HG03095 (cell line): ENCODE measurements around the gene BRME1.
A peak's percentile ranks its signal among the peaks of the same experiment; 100 is the strongest.
"Not testable (repeated sequence)": the region's sequence is repeated elsewhere in the genome, so short reads cannot be mapped to it uniquely, and the experiment has no call there.

Experiments used
- ATAC-seq: cut with Tn5 transposase; IDR thresholded peaks from one replicate; pipeline ENCODE4 v1.9.1; 2021; ENCODE audit warnings: moderate library complexity; ENCODE audit not compliant: unreplicated experiment

The BRME1 gene

GRCh38 chr19:13869281-13869680 is 36.6 kb downstream of the BRME1 start:
- ATAC-seq, result no peak

GRCh38 chr19:13868663-13869062 is 37.3 kb downstream of the BRME1 start:
- ATAC-seq, result no peak

GRCh38 chr19:13866463-13867046 is 39.4 kb downstream of the BRME1 start:
- ATAC-seq, result no peak

- ATAC-seq, result no peak
These were observed 40.1 kb downstream of the BRME1 start for GRCh38 chr19:13865571-13866462.

GRCh38 chr19:13864667-13865570 is 41.0 kb downstream of the BRME1 start:
- ATAC-seq, result no peak

- ATAC-seq, result no peak
These were observed 41.8 kb downstream of the BRME1 start for GRCh38 chr19:13864046-13864666.

- peak; percentile 65 for ATAC-seq
These were observed 44.0 kb downstream of the BRME1 start for GRCh38 chr19:13861714-13862531.

GRCh38 chr19:13861392-13861713 is 44.6 kb downstream of the BRME1 start:
- ATAC-seq, result peak; percentile 16

- ATAC-seq, result no peak
These were observed 45.1 kb downstream of the BRME1 start for GRCh38 chr19:13860679-13861391.

- ATAC-seq, result no peak
These were observed 46.5 kb downstream of the BRME1 start for GRCh38 chr19:13859361-13859880.

- ATAC-seq, result no peak
These were observed 49.4 kb downstream of the BRME1 start for GRCh38 chr19:13856497-13856896.

- ATAC-seq, result not testable (repeated sequence)
These were observed 53.7 kb downstream of the BRME1 start for GRCh38 chr19:13852171-13852707.

GRCh38 chr19:13851734-13852114 is 54.2 kb downstream of the BRME1 start:
- ATAC-seq, result not testable (repeated sequence)

- ATAC-seq, result no peak
These were observed 54.8 kb downstream of the BRME1 start for GRCh38 chr19:13850910-13851733.

GRCh38 chr19:13849991-13850909 is 55.7 kb downstream of the BRME1 start:
- no peak for ATAC-seq

- no peak for ATAC-seq
These were observed 56.9 kb downstream of the BRME1 start for GRCh38 chr19:13848798-13849676.
